ENCODE data around the gene PDK1.

DNA sequence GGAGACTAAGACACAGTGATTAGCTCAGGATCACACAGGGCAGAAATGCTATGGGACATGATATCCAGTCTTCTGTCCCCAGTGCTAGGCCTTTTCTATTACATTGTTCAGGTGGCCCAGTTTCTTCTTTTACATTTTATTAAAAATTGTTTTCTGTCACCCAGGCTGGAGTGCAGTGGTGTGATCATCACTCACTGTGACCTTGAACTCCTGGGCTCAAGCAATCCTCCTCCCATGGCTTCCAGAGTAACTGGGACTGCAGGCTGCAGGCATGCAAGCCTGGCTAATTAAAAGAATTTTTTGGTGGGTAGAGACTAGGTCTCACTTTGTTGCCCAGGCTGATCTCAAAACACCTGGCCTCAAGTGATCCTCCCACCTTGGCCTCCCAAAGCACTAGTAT lies 15.4 kb downstream of the PDK1 start:
- TF ChIP-seq, protein P1, sequence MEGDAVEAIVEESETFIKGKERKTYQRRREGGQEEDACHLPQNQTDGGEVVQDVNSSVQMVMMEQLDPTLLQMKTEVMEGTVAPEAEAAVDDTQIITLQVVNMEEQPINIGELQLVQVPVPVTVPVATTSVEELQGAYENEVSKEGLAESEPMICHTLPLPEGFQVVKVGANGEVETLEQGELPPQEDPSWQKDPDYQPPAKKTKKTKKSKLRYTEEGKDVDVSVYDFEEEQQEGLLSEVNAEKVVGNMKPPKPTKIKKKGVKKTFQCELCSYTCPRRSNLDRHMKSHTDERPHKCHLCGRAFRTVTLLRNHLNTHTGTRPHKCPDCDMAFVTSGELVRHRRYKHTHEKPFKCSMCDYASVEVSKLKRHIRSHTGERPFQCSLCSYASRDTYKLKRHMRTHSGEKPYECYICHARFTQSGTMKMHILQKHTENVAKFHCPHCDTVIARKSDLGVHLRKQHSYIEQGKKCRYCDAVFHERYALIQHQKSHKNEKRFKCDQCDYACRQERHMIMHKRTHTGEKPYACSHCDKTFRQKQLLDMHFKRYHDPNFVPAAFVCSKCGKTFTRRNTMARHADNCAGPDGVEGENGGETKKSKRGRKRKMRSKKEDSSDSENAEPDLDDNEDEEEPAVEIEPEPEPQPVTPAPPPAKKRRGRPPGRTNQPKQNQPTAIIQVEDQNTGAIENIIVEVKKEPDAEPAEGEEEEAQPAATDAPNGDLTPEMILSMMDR (IDR thresholded peaks at IDR 0.05), result no peak
- no peak for TF ChIP-seq POLR2AphosphoS5 (IDR thresholded peaks at IDR 0.05)

Data from transverse colon (tissue), 4 donors.